Muscle of back (tissue), 13 donors: ENCODE measurements around the gene C10orf120. TPM values are rescaled to one million over a fixed set of nuclear protein-coding genes. Genes with fewer than 3 reads are reported as not detected.

Experiments
- DNase-seq, 3 donors: peaks; one replicate each; pipeline versions ENCODE4 v3.0.0 to v3.0.0-alpha.2; 2013
- long read RNA-seq, 9 donors: transcript quantifications; one replicate each; lab custom pipeline, GENCODE V29; 2026
- polyA plus RNA-seq, 10 donors: library from polyadenylated mRNA; unstranded; fragments of 120-200 nt; gene quantifications; one replicate each; pipeline ENCODE4 v1.2.1, GENCODE V29; 2013; ENCODE audit not compliant: insufficient read length in 10 of 10

The C10orf120 gene
- polyA plus RNA-seq = not detected
- long read RNA-seq, donor 1 = 0 reads
- long read RNA-seq, donor 2 = 0 reads
- long read RNA-seq, donor 3 = 0 reads
- long read RNA-seq, donor 4 = 0 reads
- long read RNA-seq, donor 5 = 0 reads
- long read RNA-seq, donor 6 = 0 reads
- long read RNA-seq, donor 7 = 0 reads
- long read RNA-seq, donor 8 = 0 reads
- long read RNA-seq, donor 9 = 0 reads

GRCh38 chr10:122699796-122700455 is at the start of gene C10orf120:
TSS of gene C10orf120 (minus strand) at chr10:122699846. CDS start at chr10:122699790, 56 bp downstream.
- no peak for DNase-seq

GRCh38 chr10:122748496-122748895 is 48.9 kb upstream of the C10orf120 start:
- DNase-seq = no peak

GRCh38 chr10:122746408-122746807 is 46.8 kb upstream of the C10orf120 start:
- DNase-seq = no peak

- no peak for DNase-seq
These were observed 44.6 kb upstream of the C10orf120 start for GRCh38 chr10:122744257-122744656.

GRCh38 chr10:122740640-122741039 is 41.0 kb upstream of the C10orf120 start:
- DNase-seq = no peak

- no peak for DNase-seq
These were observed 38.4 kb upstream of the C10orf120 start for GRCh38 chr10:122738031-122738430.

GRCh38 chr10:122733931-122734665 is 34.5 kb upstream of the C10orf120 start:
- DNase-seq = no peak

- DNase-seq = no peak
These were observed 33.8 kb upstream of the C10orf120 start for GRCh38 chr10:122733443-122733842.

- no peak for DNase-seq
These were observed 30.6 kb upstream of the C10orf120 start for GRCh38 chr10:122730238-122730637.

GRCh38 chr10:122729126-122729525 is 29.5 kb upstream of the C10orf120 start:
- no peak for DNase-seq

- DNase-seq = no peak
These were observed 27.8 kb upstream of the C10orf120 start for GRCh38 chr10:122727426-122727825.

- no peak for DNase-seq
These were observed 26.1 kb upstream of the C10orf120 start for GRCh38 chr10:122725768-122726167.

GRCh38 chr10:122725006-122725405 is 25.4 kb upstream of the C10orf120 start:
- DNase-seq = no peak

GRCh38 chr10:122721111-122721510 is 21.5 kb upstream of the C10orf120 start:
- no peak for DNase-seq

- DNase-seq = no peak
These were observed 16.4 kb upstream of the C10orf120 start for GRCh38 chr10:122716025-122716424.

GRCh38 chr10:122715576-122715975 is 15.9 kb upstream of the C10orf120 start:
- DNase-seq = no peak

- no peak for DNase-seq
These were observed 13.6 kb upstream of the C10orf120 start for GRCh38 chr10:122713091-122713885.

- DNase-seq = no peak
These were observed 10.9 kb upstream of the C10orf120 start for GRCh38 chr10:122710576-122710975.

GRCh38 chr10:122709971-122710370 is 10.3 kb upstream of the C10orf120 start:
- no peak for DNase-seq

GRCh38 chr10:122707535-122707934 is 7.9 kb upstream of the C10orf120 start:
- no peak for DNase-seq

- no peak for DNase-seq
These were observed 7.3 kb upstream of the C10orf120 start for GRCh38 chr10:122706947-122707346.

- DNase-seq = no peak
These were observed 6.8 kb upstream of the C10orf120 start for GRCh38 chr10:122706467-122706866.
